ENCODE measurements around the gene TAF8.

The TAF8 gene

GRCh38 chr6:42059743-42060142 is 9.4 kb downstream of the TAF8 start:
- no peak for DNase-seq (ENCODE audit: low read depth)

- DNase-seq (ENCODE audit: low read depth): no peak
These were observed 15.9 kb downstream of the TAF8 start for GRCh38 chr6:42066156-42066675.

- DNase-seq (ENCODE audit: low read depth): no peak
These were observed 17.8 kb downstream of the TAF8 start for GRCh38 chr6:42068173-42068572.

- no peak for DNase-seq (ENCODE audit: low read depth)
These were observed 18.7 kb downstream of the TAF8 start for GRCh38 chr6:42068872-42069522.

- no peak for DNase-seq (ENCODE audit: low read depth)
These were observed 21.7 kb downstream of the TAF8 start for GRCh38 chr6:42071881-42072583.

- no peak for DNase-seq (ENCODE audit: low read depth)
These were observed 23.0 kb downstream of the TAF8 start for GRCh38 chr6:42073287-42073686.

- DNase-seq (ENCODE audit: low read depth): peak; percentile 63
These were observed 25.0 kb downstream of the TAF8 start for GRCh38 chr6:42075159-42075838.

- DNase-seq (ENCODE audit: low read depth): no peak
These were observed 28.1 kb downstream of the TAF8 start for GRCh38 chr6:42078386-42078785.

- no peak for DNase-seq (ENCODE audit: low read depth)
These were observed 29.7 kb downstream of the TAF8 start for GRCh38 chr6:42079941-42080464.

GRCh38 chr6:42083530-42083929 is 33.2 kb downstream of the TAF8 start:
- DNase-seq (ENCODE audit: low read depth): no peak

- DNase-seq (ENCODE audit: low read depth): no peak
These were observed 34.6 kb downstream of the TAF8 start for GRCh38 chr6:42084889-42085288.

GRCh38 chr6:42086046-42087035 is 36.0 kb downstream of the TAF8 start:
- DNase-seq (ENCODE audit: low read depth): no peak

GRCh38 chr6:42088101-42088591 is 37.8 kb downstream of the TAF8 start:
- no peak for DNase-seq (ENCODE audit: low read depth)

GRCh38 chr6:42090819-42091717 is 40.7 kb downstream of the TAF8 start:
- DNase-seq (ENCODE audit: low read depth): no peak

GRCh38 chr6:42091718-42092023 is 41.3 kb downstream of the TAF8 start:
- no peak for DNase-seq (ENCODE audit: low read depth)

- no peak for DNase-seq (ENCODE audit: low read depth)
These were observed 43.4 kb downstream of the TAF8 start for GRCh38 chr6:42093582-42094329.

- DNase-seq (ENCODE audit: low read depth): no peak
These were observed 44.8 kb downstream of the TAF8 start for GRCh38 chr6:42095094-42095493.

GRCh38 chr6:42095776-42096541 is 45.6 kb downstream of the TAF8 start:
- no peak for DNase-seq (ENCODE audit: low read depth)

Data from fibroblast of gingiva (primary cell).